Transverse colon (tissue), 3 donors: ENCODE measurements around the gene NFAT5.

Experiments used
- POLR2A ChIP-seq: fragments of 450-650 bp; IDR thresholded peaks from one replicate; pipeline ENCODE4 v1.6.1; 2016; ENCODE audit warnings: antibody characterized with exemption, mild to moderate bottlenecking, moderate library complexity
- TF ChIP-seq, protein P1 (sequence below), 5 experiments: fragments of 200-600 bp in 3 of 5; fragments of 450-650 bp in 2 of 5; sonication (generic) in 3 of 5; IDR thresholded peaks; 1 replicate in 2 of 5; 2 replicates in 3 of 5; pipeline ENCODE4 v1.5.1; 2016 to 2017; ENCODE audit warnings: antibody characterized with exemption in 5 of 5, inconsistent platforms in 3 of 5, mild to moderate bottlenecking in 2 of 5, moderate library complexity in 1 of 5

DNA sequence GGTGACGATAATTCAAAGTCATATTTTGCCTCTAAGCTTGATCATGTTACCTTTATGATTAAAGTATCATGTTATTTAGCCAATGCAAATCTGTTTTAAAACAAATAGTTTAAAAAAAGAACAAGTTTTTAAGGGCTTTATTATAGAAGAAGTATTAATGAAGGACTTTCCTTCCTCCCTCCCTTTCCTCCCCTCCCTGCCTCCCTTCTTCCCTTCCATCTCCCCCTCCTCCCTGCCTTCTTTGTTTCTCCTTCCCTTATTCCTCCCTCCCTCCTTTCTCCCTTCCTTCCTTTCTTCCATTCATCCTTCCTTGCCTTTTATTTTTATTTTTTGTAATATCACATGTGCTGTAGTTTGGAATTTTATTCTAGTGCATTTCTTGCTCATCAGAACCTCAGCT is 134.1 kb downstream of the NFAT5 start:
- TF ChIP-seq POLR2A, result no peak
- TF ChIP-seq, protein P1, sequence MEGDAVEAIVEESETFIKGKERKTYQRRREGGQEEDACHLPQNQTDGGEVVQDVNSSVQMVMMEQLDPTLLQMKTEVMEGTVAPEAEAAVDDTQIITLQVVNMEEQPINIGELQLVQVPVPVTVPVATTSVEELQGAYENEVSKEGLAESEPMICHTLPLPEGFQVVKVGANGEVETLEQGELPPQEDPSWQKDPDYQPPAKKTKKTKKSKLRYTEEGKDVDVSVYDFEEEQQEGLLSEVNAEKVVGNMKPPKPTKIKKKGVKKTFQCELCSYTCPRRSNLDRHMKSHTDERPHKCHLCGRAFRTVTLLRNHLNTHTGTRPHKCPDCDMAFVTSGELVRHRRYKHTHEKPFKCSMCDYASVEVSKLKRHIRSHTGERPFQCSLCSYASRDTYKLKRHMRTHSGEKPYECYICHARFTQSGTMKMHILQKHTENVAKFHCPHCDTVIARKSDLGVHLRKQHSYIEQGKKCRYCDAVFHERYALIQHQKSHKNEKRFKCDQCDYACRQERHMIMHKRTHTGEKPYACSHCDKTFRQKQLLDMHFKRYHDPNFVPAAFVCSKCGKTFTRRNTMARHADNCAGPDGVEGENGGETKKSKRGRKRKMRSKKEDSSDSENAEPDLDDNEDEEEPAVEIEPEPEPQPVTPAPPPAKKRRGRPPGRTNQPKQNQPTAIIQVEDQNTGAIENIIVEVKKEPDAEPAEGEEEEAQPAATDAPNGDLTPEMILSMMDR (IDR thresholded peaks at IDR 0.05), result no peak
